HepG2 (cell line): ENCODE results near the gene GREM2. TPM values are rescaled to one million over a fixed set of nuclear protein-coding genes. Genes with fewer than 3 reads are reported as not detected.

ENCODE experiments used
- ATAC-seq: fragments of 200-7000 bp; cut with Tn5 transposase; 3 replicates; pipeline ENCODE4 v1.9.1; 2020; ENCODE audit warnings: mild to moderate bottlenecking, moderate library complexity
- BruUV-seq: library from RNA; stranded (reverse); fragments of 400-500 nt; replicated peaks from 2 replicates; lab custom pipeline; 2021; lab: Mats Ljungman, UMichigan
- CTCF ChIA-PET: fragments of 300-600 bp; formaldehyde crosslinking; extraction: SDS; loops from one replicate; lab custom pipeline; 2021; ENCODE audit warnings: low total read pairs, inconsistent platforms, low intra/inter-chr PET ratio; lab: Yijun Ruan, JAX
- POLR2A ChIA-PET: fragments of 350-600 bp; sonication (Branson Sonifier 250); formaldehyde crosslinking; loops from one replicate; lab custom pipeline; 2020; ENCODE audit warnings: antibody characterized with exemption, inconsistent platforms; lab: Yijun Ruan, JAX
- DNase-seq: peaks from one replicate; pipeline ENCODE4 v3.0.0-alpha.2; 2015; ENCODE audit warnings: low spot score
- FAIRE-seq: peaks from 3 replicates; lab custom pipeline; 2011; peaks lifted over from hg19 to GRCh38; lab: Jason Lieb, UNC
- H2AFZ ChIP-seq: one replicate; pipeline ENCODE4 v1.6.1; 2011; ENCODE audit warnings: low read length, inconsistent platforms
- H3K27ac ChIP-seq: fragments of 300-600 bp; 3 replicates; pipeline ENCODE4 v1.8.0; 2011; ENCODE audit warnings: mixed run types, mild to moderate bottlenecking, mixed read lengths, low read length, inconsistent platforms; ENCODE audit not compliant: insufficient read depth; ENCODE audit errors: extremely low read length
- H3K27me3 ChIP-seq, 2 experiments: fragments of 200-600 bp in 1 of 2; 2 replicates in 1 of 2; 3 replicates in 1 of 2; pipeline versions ENCODE4 v1.6.0 to v1.8.0; 2011; ENCODE audit warnings: low read length in 2 of 2, mild to moderate bottlenecking in 2 of 2, moderate library complexity in 2 of 2, inconsistent platforms in 1 of 2; ENCODE audit not compliant: insufficient read depth in 2 of 2, control insufficient read depth in 1 of 2
- H3K36me3 ChIP-seq, 2 experiments: fragments of 200-600 bp in 1 of 2; replicated peaks in 1 of 2; 2 replicates in 1 of 2; 3 replicates in 1 of 2; pipeline versions ENCODE4 v1.5.1 to v1.8.0; 2011; ENCODE audit warnings: low read length in 2 of 2, inconsistent platforms in 1 of 2; ENCODE audit not compliant: insufficient read depth in 2 of 2, control insufficient read depth in 1 of 2
- H3K4me1 ChIP-seq: 2 replicates; pipeline ENCODE4 v1.5.1; 2012; ENCODE audit warnings: low read length, inconsistent platforms; ENCODE audit not compliant: insufficient read depth
- H3K4me2 ChIP-seq: 2 replicates; pipeline ENCODE4 v1.6.0; 2011; ENCODE audit warnings: low read depth, low read length, inconsistent platforms
- H3K4me3 ChIP-seq, 3 experiments: fragments of 200-600 bp in 1 of 3; sonication (generic), shearing (Covaris generic) in 1 of 3; replicated peaks in 1 of 3; 2 replicates each; pipeline ENCODE4 v1.5.1; 2011 to 2016; ENCODE audit warnings: low read length in 3 of 3, inconsistent platforms in 2 of 3, low read depth in 2 of 3, mild to moderate bottlenecking in 2 of 3, control low read depth in 1 of 3, mixed read lengths in 1 of 3; ENCODE audit not compliant: insufficient read depth in 1 of 3
- H3K79me2 ChIP-seq: one replicate; pipeline ENCODE4 v1.6.1; 2011; ENCODE audit warnings: low read length, inconsistent platforms; ENCODE audit not compliant: insufficient read depth
- H3K9ac ChIP-seq: 2 replicates; pipeline ENCODE4 v1.6.0; 2011; ENCODE audit warnings: mild to moderate bottlenecking, low read depth, low read length, inconsistent platforms; ENCODE audit not compliant: insufficient read depth
- H3K9me3 ChIP-seq: 2 replicates; pipeline ENCODE4 v1.5.1; 2012; ENCODE audit warnings: mild to moderate bottlenecking, low read length
- H4K20me1 ChIP-seq: 2 replicates; pipeline ENCODE4 v1.6.0; 2011; ENCODE audit warnings: inconsistent platforms, mild to moderate bottlenecking, low read length, moderate library complexity; ENCODE audit not compliant: insufficient read depth
- LBX2 ChIP-seq: sonication (generic); formaldehyde crosslinking; IDR thresholded peaks from 2 replicates; pipeline ENCODE4 v1.5.0; 2020; ENCODE audit warnings: missing genetic modification reagents, mild to moderate bottlenecking, borderline replicate concordance
- MTA1 ChIP-seq: sonication (generic); formaldehyde crosslinking; IDR thresholded peaks from 2 replicates; pipeline ENCODE4 v1.4.0; 2020; ENCODE audit warnings: missing genetic modification reagents, mild to moderate bottlenecking, borderline replicate concordance
- NPAS2 ChIP-seq: sonication (generic); formaldehyde crosslinking; IDR thresholded peaks from 2 replicates; pipeline ENCODE4 v1.8.0; 2022; ENCODE audit warnings: mild to moderate bottlenecking, missing genetic modification reagents, borderline replicate concordance
- PAX8 ChIP-seq: sonication (generic); formaldehyde crosslinking; IDR thresholded peaks from 2 replicates; pipeline ENCODE4 v1.8.0; 2022; ENCODE audit warnings: mild to moderate bottlenecking, missing genetic modification reagents, borderline replicate concordance
- PRDM15 ChIP-seq: sonication (generic); formaldehyde crosslinking; IDR thresholded peaks from 2 replicates; pipeline ENCODE4 v1.4.0; 2020; ENCODE audit warnings: missing genetic modification reagents
- ZNF143 ChIP-seq: sonication (generic); formaldehyde crosslinking; IDR thresholded peaks from 2 replicates; pipeline ENCODE4 v1.4.0; 2020; ENCODE audit warnings: missing genetic modification reagents
- ZNF567 ChIP-seq: sonication (generic); formaldehyde crosslinking; IDR thresholded peaks from 2 replicates; pipeline ENCODE4 v1.8.1; 2023; ENCODE audit warnings: mild to moderate bottlenecking, missing genetic modification reagents, borderline replicate concordance
- ZNF687 ChIP-seq: sonication (generic); formaldehyde crosslinking; IDR thresholded peaks from 2 replicates; pipeline ENCODE4 v1.5.1; 2020; ENCODE audit warnings: mild to moderate bottlenecking, missing genetic modification reagents, moderate library complexity
- ZNF749 ChIP-seq: sonication (generic); formaldehyde crosslinking; IDR thresholded peaks from 2 replicates; pipeline ENCODE4 v1.8.0; 2022; ENCODE audit warnings: mild to moderate bottlenecking, missing genetic modification reagents, moderate library complexity, borderline replicate concordance
- WGBS: methylation state at CpG from one replicate; pipeline ENCODE4 v1.1.6; 2017; ENCODE audit warnings: low lambda C conversion rate; 5-methylcytosine and 5-hydroxymethylcytosine counted together
- in situ Hi-C: cut with HindIII; loops from 2 replicates; pipeline ENCODE4 v1.10.0; 2017; ENCODE audit warnings: low pct_unique_long_range_greater_than_20kb; ENCODE audit not compliant: extremely low pct_ligation_motif_present
- intact Hi-C: fragments of 100-400 bp; cut with micrococcal nuclease; formaldehyde crosslinking; loops from one replicate; pipeline ENCODE4 v1.10.0; 2022; ENCODE audit not compliant: unreplicated experiment
- polyA plus RNA-seq, 8 experiments: library from polyadenylated mRNA; depleted of rRNA in 3 of 8; stranded (reverse) in 7 of 8; unstranded in 1 of 8; fragments of >200 nt; fragmentation: Illumina TruSeq in 4 of 8; extraction: Trizol in 4 of 8; gene quantifications; 2 replicates each; pipeline versions ENCODE4 v1.2.1 to v1.2.3, GENCODE V29; 2011 to 2016; ENCODE audit warnings: low read depth in 4 of 8, missing spikeins in 1 of 8, mixed read lengths in 1 of 8; ENCODE audit not compliant: insufficient read depth in 1 of 8
- total RNA-seq, 5 experiments: library from RNA; depleted of rRNA; stranded (reverse); fragments of >200 nt; fragmentation: Illumina TruSeq; extraction: Trizol; gene quantifications; 2 replicates each; pipeline ENCODE4 v1.2.3, GENCODE V29; 2016; ENCODE audit warnings: low read depth in 1 of 5
- TF ChIP-seq, protein P1 (sequence below): sonication (generic); formaldehyde crosslinking; IDR thresholded peaks from 2 replicates; pipeline ENCODE4 v1.5.0; 2020; ENCODE audit warnings: missing genetic modification reagents
- TF ChIP-seq, protein P2 (sequence below): sonication (generic); formaldehyde crosslinking; IDR thresholded peaks from 2 replicates; pipeline ENCODE4 v1.8.0; 2023; ENCODE audit warnings: mild to moderate bottlenecking, missing genetic modification reagents

The GREM2 gene
- total and polyA plus RNA-seq, 2 of the 13 experiments (the other 11 are each of a cell fraction or from before 2014, with no cell fraction given), result 0.07 TPM; not detected in 1

DNA sequence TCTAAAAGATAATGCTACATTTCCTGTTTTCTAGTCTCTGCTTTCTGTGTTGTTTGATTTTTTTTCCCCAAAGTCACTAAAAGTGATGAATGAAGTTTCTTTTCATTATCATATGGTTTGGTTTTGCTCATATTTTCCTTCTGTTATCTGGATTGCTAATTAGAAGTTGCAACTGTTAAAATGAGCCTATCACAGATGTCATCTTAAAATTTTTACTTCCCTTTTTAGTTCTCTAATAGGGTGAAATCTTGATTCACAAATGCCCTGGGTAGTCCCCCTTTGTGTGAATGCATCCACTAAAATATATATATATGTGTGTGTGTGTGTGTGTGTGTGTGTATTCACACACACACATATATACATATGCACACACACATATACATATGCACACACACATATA, 144.1 kb downstream of the GREM2 start (continued):
- TF ChIP-seq ZNF687 (CRISPR knock-in tag), result no peak
- no peak for TF ChIP-seq ZNF567
- no peak for TF ChIP-seq ZNF143 (CRISPR knock-in tag)
- TF ChIP-seq, protein P1, sequence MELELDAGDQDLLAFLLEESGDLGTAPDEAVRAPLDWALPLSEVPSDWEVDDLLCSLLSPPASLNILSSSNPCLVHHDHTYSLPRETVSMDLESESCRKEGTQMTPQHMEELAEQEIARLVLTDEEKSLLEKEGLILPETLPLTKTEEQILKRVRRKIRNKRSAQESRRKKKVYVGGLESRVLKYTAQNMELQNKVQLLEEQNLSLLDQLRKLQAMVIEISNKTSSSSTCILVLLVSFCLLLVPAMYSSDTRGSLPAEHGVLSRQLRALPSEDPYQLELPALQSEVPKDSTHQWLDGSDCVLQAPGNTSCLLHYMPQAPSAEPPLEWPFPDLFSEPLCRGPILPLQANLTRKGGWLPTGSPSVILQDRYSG, result no peak
- TF ChIP-seq, all 625 proteins: peak for 0

- 63% methylated on average over 4 of the region's 4 CpGs for WGBS
- Histone ChIP-seq H3K27me3 (no peaks in the 10 kb centered on the region; a peak in 1 of 5 replicates), H4K20me1 (no peaks in the 10 kb centered on the region), H3K36me3 (no peaks in the 10 kb centered on the region), H2AFZ (no peak overlapping the region), H3K4me3 (no peak overlapping the region), H3K4me2 (no peak overlapping the region), H3K27ac (no peak overlapping the region), H3K79me2 (no peaks in the 10 kb centered on the region), H3K9me3 (no peaks in the 10 kb centered on the region), H3K9ac (no peak overlapping the region), H3K4me1 (no peaks in the 10 kb centered on the region)
- no peak for DNase-seq
- in situ Hi-C loops, result no loop called here
- intact Hi-C loops, result no loop called here
- BruUV-seq, result no TSS peak
- FAIRE-seq, result no peak
- ChIA-PET POLR2A (no interaction called here), CTCF (no interaction called here)
- no peak for ATAC-seq
- no peak for TF ChIP-seq ZNF749 (CRISPR knock-in tag)
- TF ChIP-seq, protein P2, sequence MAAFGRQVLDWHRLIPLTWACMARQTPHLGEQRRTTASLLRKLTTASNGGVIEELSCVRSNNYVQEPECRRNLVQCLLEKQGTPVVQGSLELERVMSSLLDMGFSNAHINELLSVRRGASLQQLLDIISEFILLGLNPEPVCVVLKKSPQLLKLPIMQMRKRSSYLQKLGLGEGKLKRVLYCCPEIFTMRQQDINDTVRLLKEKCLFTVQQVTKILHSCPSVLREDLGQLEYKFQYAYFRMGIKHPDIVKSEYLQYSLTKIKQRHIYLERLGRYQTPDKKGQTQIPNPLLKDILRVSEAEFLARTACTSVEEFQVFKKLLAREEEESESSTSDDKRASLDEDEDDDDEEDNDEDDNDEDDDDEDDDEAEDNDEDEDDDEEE (CRISPR knock-in tag), result no peak
- no peak for TF ChIP-seq LBX2 (CRISPR knock-in tag)
- TF ChIP-seq PRDM15 (CRISPR knock-in tag), result no peak
- no peak for TF ChIP-seq MTA1 (CRISPR knock-in tag)
- TF ChIP-seq NPAS2 (CRISPR knock-in tag), result no peak
- no peak for TF ChIP-seq PAX8 (CRISPR knock-in tag)
Observed at GRCh38 chr1:240466509-240466908, 145.4 kb downstream of the GREM2 start.
